Measurements from ENCODE around the gene ZNF625. TPM values are rescaled to one million over a fixed set of nuclear protein-coding genes. Genes with fewer than 3 reads are reported as not detected.

ZNF625 gene
- 1 to 10 TPM; 3.3 to 4.2 TPM for total RNA-seq
- long read RNA-seq: 0 reads

DNA sequence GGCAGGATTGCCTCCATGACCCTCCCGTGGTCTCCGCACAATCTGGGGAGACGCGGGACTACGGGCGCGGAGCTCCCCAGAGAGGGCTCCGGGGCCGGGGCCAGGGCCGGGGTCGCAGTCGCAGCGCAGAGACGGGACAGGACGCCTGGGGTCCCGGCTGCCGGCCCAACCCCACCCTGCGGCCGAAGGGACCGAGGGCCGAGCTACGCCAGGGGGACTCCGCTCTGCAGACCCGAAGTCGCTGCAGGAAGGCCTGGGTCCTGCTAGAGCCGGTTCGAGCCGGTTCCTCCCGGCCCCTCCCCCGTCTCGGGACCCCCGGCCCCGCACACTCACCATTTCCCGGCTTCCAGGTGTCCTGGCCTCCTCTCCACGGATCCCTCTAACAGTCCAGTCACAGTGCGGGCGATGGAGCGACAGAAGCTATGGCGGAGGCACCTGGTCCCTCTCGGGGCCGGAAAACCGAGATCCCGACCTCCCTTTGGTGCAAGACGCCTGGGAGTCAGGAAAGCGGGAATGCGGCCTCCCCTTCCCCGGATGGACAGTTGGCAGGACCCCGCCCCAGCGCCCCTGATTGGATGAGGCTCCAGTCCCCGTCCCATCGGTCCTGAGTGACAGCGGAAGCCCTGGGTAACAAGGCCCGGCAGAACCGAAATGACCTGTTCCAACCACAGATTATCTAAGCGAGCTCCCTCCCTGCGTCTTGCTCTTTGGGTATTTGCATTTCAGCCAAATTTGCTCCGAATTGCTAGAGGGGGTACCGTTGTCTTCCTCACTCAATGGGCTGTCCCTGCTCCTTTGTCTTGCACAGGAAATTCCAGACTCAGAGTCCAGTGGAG lies at the start of gene ZNF625:
ZNF625 (minus strand) TSS at position 512 of the 836 bp plus-strand sequence; CDS start at position 336, 176 bp downstream.
- peak; percentile 91 for DNase-seq
- intact Hi-C loops (cut with DNase I): no loop called here
- ATAC-seq: peak; percentile 99

DNA sequence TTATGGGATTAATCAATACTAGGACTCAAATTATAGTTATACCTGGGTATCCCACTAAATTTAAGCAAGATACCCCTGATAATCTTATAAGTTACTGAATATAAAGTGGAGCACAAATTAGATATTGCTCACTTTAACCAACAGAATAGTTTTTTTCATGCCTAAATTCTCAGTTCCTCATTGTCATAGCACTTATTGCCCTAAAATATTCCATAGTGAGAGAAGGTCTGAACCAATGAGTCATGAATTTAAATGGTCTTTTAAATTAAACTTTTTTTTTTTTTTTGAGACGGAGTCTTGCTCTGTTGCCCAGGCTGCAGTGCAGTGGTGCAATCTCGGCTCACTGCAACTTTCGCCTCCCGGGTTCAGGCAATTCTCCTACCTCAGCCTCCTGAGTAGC lies 48.8 kb upstream of the ZNF625 start:
- DNase-seq (no peak), ATAC-seq (no peak)
- intact Hi-C loops (cut with DNase I): no loop called here

DNA sequence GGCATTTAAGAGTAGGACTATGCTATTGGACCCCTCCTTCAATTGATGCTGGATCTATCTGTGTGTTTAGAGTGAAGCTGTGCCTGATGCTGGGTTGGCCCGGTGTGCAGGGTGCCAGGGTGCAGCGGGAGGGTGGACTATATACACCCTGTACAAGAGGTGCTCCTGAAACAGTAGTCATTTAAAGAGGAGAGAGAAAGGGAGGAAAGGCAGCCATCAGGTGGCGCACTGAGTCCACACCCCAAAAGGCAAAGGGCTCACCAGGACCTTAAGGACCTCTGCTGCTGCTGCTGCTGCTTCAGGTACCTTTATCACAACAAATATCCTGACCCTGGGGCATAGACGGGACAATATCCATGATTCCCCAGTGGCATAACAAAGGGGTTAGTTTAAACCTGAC lies 45.7 kb upstream of the ZNF625 start:
- ATAC-seq: peak in 1 of 2 donors; percentile 47
- DNase-seq: peak; percentile 27
- intact Hi-C loops (cut with DNase I): no loop called here

DNA sequence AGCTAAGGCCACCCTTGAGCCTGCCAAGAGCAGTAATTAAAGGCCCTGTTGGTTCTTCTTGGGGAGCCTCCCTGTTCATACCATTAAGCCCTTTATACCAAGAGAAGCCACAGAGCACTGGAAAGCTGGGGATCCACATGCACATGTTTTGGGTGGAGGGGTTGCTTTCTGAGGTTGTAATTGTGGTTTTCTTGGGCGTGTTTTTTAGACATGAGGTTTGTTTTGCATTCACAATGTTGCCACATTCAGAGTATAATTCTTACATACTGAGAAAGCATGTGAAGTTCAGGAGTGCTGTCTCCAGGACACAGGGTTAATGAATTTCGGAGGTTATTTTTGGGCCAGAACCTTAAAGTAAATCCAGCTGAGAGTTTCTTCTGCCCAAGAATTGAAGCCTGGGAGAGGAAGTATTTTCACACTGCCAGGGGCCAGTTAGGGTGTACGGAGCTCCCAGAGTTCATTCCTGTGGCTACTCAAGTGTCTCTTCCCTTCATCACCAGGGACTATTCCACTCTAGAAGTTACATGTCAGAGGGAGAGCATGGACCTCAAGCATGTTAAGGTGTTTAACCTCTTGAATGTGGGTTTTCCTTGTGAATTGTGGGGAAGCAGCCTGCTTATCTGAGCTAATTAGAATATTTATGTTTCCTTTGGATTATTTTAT lies 43.4 kb upstream of the ZNF625 start:
- no peak for ATAC-seq
- intact Hi-C loops (cut with DNase I): no loop called here
- no peak for DNase-seq

DNA sequence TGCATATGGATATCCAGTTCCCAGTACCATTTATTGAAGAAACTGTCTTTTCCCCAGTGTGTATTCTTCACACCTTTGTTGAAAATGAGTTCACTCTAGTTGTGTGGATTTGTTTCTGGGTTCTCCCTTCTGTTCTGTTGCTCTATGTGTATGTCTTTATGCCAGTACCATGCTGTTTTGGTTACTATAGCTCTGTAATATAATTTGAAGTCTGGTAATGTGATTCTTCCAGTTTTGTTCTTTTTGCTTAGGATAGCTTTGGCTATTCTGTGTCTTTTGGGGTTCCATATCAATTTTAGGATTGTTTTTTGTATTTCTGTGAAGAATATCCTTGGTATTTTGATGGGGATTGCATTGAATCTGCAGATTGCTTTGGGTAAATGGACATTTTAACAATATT lies 41.6 kb upstream of the ZNF625 start:
- intact Hi-C loops (cut with DNase I): no loop called here
- ATAC-seq (no peak), DNase-seq (no peak)

DNA sequence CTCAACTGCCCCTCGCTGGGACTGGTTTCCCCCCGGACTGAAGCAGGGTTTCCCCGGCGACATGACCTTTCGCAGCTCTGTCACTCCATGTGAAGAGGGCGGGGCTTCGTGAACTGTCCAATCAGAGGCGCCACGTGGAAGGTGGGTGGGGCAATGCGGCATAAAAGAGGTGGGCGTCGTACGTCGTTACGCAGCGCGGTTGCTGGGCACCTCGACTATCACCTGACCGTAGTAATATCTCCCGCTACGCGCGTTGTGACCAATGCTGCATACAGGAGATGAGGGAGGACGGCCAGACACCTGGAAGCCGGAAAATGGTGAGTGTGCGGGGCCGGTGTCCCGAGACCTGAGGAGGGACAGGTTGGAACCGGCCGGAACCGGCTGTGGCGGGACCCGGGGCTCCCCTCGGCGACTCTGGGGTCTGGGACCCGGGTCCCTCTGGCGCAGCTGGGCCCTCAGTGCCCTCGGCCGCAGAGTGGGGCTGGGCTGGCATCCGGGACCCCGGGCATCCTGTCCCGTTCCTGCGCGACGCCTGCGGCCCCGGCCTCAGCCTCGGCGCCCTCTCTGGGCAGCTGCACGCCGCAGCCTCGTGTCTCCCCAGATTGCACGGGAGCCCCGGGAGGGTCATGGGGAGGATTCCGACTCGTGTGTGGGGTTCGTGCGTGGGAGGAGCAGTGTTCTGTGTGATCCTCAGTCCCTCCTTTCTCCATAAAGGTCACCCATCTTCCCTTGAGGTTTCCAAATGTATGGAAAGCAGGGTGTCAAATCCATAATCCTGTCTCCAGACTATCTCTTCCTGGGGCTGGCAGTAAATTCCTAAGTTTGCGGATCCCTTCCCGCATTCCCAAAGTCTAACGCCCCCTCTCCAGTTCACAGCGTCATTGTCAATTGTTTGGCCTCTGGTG lies 38.5 kb upstream of the ZNF625 start:
- ATAC-seq (peak; percentile 99), DNase-seq (peak; percentile 93)
- intact Hi-C loops (cut with DNase I): no loop called here

DNA sequence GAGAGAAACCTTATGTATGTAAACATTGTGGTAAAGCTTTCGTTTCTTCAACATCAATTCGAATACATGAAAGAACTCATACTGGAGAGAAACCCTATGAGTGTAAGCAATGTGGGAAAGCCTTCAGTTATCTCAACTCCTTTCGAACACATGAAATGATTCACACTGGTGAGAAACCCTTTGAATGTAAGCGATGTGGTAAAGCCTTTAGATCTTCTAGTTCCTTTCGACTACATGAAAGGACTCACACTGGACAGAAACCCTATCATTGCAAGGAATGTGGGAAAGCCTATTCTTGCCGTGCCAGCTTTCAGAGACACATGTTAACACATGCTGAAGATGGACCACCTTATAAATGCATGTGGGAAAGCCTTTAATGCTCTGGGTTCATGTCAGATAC lies 31.1 kb upstream of the ZNF625 start:
- ATAC-seq (no peak), DNase-seq (no peak)
- intact Hi-C loops (cut with DNase I): no loop called here

DNA sequence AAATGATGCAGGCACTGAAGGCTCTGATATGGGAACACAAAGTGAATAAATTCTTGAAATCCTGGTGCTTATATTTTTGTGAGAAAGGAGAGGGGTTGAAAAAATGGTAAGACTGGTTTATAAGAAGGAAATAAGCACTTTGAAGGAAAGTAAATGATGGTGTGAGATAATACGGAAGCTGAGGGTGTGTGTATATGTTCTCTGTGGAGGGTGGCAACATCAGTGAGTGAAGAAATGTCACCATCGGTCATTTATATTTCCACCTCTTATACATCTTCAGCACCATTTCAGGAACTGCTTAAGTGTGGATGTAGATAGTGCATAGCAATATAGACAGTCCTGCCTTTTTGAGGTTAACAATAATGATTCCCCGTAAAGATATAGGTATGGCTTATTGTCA lies 23.8 kb upstream of the ZNF625 start:
- intact Hi-C loops (cut with DNase I): no loop called here
- no peak for DNase-seq
- ATAC-seq: no peak

DNA sequence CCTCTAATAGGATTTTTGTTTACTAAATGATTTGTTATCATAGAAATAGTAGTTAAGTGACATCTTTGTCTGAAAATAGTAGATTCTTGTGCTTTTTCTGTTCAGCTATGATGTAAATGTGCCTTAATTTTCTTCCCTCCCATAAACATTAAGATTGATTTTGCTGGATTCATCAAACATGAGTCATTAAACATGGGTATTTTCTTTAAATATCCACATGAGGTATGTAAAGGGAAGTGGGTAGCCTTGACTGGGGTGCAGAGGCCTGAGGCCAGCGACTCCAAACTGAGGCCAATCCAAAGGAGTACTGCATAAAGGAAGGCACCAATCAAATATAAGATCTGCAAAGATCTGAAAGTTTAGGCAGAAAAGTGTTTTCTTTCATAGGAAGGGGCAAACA lies 10.1 kb upstream of the ZNF625 start:
- DNase-seq (no peak), ATAC-seq (no peak)
- intact Hi-C loops (cut with DNase I): no loop called here

DNA sequence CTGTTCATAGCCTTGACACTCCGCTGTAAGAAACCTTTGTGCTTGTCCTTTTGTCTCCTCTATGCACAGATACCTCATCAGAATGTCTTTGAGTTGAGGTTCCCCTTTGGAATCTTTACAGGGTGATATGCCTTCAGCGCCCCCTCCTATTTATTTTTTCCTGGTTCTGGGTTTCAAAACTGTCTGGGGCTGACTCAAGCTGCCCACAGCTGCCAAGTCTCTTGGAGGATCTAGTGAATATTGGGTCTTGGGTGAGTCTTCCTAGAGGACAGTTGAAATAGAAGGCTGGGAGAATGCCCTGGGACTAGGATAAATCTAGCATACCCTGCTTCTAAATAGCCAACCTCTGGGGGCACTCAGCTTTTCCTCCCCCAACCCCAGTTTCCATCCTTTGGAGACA lies 7.3 kb upstream of the ZNF625 start:
- no peak for DNase-seq
- intact Hi-C loops (cut with DNase I): no loop called here
- ATAC-seq: peak in 1 of 2 donors; percentile 3

DNA sequence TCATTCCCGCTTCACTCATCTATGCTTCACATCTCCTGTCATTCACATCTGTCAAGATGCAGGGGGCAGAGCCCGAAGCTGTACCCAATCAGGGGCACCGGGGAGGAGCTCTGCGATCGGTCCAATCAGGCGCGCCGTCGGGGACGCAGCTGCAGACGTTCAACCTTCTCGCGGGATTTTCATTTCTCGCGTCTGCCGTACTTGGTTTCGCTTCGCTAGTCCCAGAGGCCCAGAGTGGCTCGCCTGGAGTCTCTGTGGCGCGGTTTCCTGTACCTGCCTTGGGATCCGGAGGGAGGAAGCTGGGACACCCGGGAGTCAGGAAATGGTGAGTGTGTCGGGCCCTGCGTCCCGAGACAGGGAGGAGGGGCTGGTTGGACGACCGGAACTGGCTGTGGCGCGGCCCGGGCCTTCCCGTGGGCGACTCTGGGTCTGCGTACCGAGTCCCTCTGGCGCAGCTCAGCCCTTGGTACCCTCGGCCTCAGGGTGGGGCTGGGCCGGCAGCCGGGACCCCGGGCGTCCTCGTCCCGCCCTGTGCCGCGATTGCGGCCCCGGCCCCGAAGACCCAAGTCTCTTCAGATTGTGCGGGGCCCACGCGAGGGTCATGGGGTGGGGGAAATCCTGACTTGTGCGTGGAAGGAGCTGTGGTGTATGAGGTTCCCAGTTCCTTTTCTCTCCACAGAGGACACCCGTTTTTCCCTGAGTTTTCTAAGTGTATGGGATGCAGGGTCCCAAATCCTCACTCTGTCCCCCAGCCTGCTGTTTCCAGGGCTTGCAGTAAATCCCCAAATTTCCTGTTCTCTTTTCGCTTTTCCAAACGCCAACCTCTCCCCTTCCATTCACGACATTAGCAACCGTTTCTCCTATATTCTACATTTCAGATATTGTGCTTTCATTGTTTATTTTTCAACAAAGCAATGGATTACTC lies 6.6 kb upstream of the ZNF625 start, which contains the start of gene ZNF136:
ZNF136 (plus strand) TSS at position 215 of the 925 bp plus-strand sequence; CDS start at position 323, 108 bp downstream.
- peak; percentile 99 for ATAC-seq
- intact Hi-C loops (cut with DNase I): no loop called here
- peak; percentile 96 for DNase-seq

DNA sequence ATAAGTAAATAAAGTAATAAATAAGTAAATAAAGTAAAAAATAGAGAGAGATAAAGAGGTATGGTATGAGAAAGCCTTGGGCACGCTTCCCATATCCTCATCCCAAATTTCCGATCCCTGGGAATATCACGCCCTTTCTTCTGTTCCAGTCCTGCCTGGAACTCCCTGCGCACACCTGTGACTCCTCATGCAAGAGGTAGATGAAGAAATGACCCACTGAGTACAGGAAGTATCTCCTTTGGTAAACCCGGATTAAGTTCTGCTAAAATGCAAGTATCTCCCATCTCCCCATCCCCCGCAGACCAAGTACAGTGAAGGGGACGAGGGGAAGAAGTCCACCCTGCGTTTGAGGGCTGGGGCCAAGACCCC lies 6.0 kb upstream of the ZNF625 start:
- intact Hi-C loops (cut with DNase I): no loop called here
- DNase-seq: no peak
- ATAC-seq: no peak

DNA sequence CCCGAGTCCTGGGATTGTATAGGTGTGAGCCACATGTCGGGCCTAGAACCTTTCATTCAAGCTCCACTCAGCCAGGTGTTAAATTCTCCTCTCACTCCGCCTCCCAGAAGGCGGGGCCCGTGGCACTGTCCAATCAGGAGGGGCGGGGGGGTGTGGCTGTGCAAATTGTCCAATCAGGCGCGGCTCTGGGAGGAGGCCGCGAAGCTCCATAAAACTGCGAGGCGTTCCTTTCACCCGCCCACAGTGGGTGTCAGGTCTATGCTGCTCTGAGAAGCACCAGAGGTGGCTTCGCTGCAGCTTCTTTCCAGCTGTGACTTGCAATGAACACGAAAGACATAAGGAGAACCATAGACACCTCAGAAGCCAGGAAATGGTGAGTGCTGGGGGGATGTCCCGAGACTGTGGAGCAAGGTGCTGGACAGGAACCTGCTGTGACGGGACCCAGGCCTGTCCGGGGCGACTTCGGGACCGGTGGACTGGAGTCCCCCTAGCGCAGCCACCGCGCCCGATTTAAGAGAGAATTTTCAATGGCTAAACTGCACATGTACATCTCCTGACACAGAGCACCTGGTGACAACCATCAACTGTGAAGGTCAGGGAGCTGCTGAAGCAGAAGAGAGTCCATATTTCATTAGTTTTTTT lies 3.4 kb upstream of the ZNF625 start:
- DNase-seq (no peak), ATAC-seq (no peak)
- intact Hi-C loops (cut with DNase I): no loop called here

DNA sequence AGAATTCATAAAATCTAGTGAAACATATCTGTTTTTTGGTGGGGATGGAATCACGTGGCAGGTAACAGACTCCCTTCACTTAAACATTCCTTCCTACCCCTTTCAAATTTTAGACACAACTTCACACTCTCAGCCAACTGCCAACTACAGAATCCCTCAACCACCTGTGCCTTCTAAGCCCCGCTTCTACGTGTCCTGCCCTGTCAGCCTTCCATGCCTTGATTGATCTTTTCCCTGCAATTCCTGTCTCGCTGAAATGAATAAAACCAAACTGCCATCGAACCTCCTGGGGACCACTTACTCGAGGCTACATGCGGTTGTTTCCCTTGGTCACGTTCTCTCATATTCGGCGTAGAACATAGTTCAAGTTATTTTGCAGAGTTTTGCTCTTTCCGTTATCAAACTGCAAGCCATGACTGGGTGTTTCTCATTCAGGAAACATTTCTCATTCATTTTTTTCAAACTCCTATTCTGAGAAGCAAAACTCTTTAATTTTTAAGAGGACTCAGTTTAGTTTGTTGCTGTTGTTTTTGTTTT lies 1.1 kb downstream of the ZNF625 start:
- DNase-seq: no peak
- intact Hi-C loops (cut with DNase I): no loop called here
- no peak for ATAC-seq

DNA sequence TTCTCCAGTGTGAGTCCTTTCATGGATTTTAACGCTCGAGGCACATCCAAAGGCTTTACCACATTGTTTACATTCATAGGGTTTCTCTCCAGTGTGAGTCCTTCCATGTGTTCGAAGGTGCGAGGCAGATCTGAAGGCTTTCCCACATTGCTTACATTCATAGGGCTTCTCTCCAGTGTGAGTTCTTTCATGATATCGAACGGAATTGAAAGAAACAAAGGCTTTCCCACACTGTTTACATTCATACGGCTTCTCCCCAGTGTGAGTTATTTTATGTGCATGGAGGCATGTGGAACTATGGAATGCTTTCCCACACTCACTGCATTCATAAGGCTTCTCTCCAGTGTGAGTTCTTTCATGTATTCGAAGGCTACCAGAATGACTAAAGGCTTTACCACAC lies 11.2 kb downstream of the ZNF625 start:
- ATAC-seq (no peak), DNase-seq (no peak)
- intact Hi-C loops (cut with DNase I): no loop called here

DNA sequence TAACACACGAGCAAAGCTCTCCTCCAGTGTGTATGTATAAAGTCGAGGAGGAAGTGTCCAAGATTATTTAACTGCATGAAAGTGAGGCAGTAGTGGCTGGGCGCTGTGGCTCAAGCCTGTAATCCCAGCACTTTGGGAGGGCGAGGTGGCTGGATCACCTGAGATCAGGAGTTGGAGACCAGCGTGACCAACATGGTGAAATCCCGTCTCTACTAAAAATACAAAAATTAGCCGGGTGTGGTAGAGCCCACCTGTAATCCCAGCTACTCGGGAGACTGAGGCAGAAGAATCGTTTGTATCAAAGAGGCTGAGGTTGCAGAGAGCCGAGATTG lies 15.2 kb downstream of the ZNF625 start:
- ATAC-seq: no peak
- no peak for DNase-seq
- intact Hi-C loops (cut with DNase I): loop anchor here (1.0 to 5.0 kb wide), 7 partner anchors 51 to 344 kb away; partner anchors contain the start of genes ZNF491 (in 1 of the 2) and ZNF844 (in 1 of the 2)

DNA sequence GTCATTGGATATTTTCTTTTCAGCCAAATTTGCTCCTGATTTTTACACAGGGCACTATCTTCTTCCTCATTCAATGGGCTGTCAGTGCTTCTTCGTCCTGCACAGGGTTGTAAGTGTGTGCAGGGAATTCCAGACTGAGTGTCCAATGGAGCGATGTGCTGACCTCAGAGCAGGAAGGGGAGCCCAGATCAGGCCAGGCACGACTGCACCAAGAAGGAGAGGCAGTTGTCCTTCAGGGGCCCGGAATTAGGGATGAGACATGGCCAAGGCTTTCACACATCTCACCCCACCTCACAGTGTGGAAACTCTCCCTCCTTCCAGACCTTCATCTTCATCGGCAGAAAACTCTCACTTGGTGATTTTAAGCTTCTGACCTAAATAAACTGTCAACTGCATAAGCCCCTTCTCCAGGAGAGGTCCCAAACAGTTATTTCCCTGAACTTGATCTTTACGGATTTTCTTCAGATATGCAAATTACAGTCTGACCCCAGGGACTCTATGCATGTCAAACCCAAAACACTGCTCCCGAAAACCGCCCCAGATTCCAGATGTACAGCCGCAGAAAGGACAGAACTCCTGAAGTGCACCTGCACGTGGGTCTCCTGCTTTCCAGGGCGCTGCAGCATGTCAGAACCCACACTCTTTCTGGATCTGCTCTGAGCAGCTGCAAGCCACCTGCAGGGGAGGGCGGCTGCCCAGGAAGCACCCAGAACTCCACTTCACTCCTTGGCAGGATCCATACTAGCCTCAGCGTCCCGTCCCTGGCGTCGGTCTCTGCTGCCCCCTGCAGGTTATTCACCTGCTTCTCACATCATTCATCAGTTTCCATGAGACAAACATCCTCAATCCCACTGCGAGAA lies 15.8 kb downstream of the ZNF625 start:
- peak; percentile 89 for DNase-seq
- intact Hi-C loops (cut with DNase I): loop anchor here (1.0 to 5.0 kb wide), 7 partner anchors 50 to 343 kb away; partner anchors contain the start of genes ZNF491 (in 1 of the 2) and ZNF844 (in 1 of the 2)
- peak; percentile 91 to 93 for ATAC-seq
